PC-9 (cell line): Measurements from ENCODE around the gene PLD2. TPM values are rescaled to one million over a fixed set of nuclear protein-coding genes. Genes with fewer than 3 reads are reported as not detected.
A peak's percentile ranks its signal among the peaks of the same experiment; 100 is the strongest.

Source experiments
- BruUV-seq: library from RNA; stranded (reverse); fragments of 400-500 nt; replicated peaks from 2 replicates; lab custom pipeline; 2021; lab: Mats Ljungman, UMichigan
- CTCF ChIA-PET: fragments of 300-600 bp; sonication (Branson Sonifier 250); formaldehyde crosslinking; loops from one replicate; lab custom pipeline; 2022; ENCODE audit warnings: antibody characterized with exemption; lab: Charles Lee
- POLR2A ChIA-PET: fragments of 300-600 bp; sonication (Branson Sonifier 250); formaldehyde crosslinking; loops from one replicate; lab custom pipeline; 2022; ENCODE audit warnings: antibody characterized with exemption; ENCODE audit not compliant: unreplicated experiment; lab: Charles Lee
- DNase-seq, 2 experiments: peaks; one replicate each; pipeline versions ENCODE4 v3.0.0 to v3.0.0-alpha.2; 2015 to 2022; ENCODE audit warnings: mixed read lengths in 1 of 2
- H2AFZ ChIP-seq: fragments of 200-600 bp; sonication (generic); 2 replicates; pipeline ENCODE4 v1.8.1; 2017; ENCODE audit warnings: antibody characterized with exemption
- H3F3A ChIP-seq: fragments of 200-600 bp; sonication (generic); 2 replicates; pipeline ENCODE4 v1.8.1; 2017; ENCODE audit warnings: antibody characterized with exemption, mild to moderate bottlenecking, low read depth; ENCODE audit not compliant: insufficient read depth
- H3K27ac ChIP-seq: fragments of 200-600 bp; sonication (generic); 2 replicates; pipeline ENCODE4 v1.6.1; 2016; ENCODE audit warnings: mixed run types
- H3K27me3 ChIP-seq: fragments of 200-600 bp; sonication (generic); 2 replicates; pipeline ENCODE4 v1.6.1; 2016; ENCODE audit warnings: low read depth, mixed run types; ENCODE audit not compliant: insufficient read depth
- H3K36me3 ChIP-seq: fragments of 200-600 bp; sonication (generic); 2 replicates; pipeline ENCODE4 v1.6.1; 2016; ENCODE audit warnings: low read depth, mixed run types
- H3K4me1 ChIP-seq: fragments of 200-600 bp; sonication (generic); replicated peaks from 2 replicates; pipeline ENCODE4 v1.6.1; 2016; ENCODE audit warnings: mixed run types; ENCODE audit not compliant: insufficient read depth
- H3K4me2 ChIP-seq: fragments of 200-600 bp; sonication (generic); 2 replicates; pipeline ENCODE4 v1.6.1; 2017; ENCODE audit warnings: mixed run types
- H3K4me3 ChIP-seq: fragments of 200-600 bp; sonication (generic); 2 replicates; pipeline ENCODE4 v1.6.1; 2016; ENCODE audit warnings: mixed run types
- H3K79me2 ChIP-seq: fragments of 200-600 bp; sonication (generic); 2 replicates; pipeline ENCODE4 v1.6.1; 2017; ENCODE audit warnings: low read depth, mixed run types
- H3K9me2 ChIP-seq: fragments of 200-600 bp; sonication (generic); 2 replicates; pipeline ENCODE4 v1.8.1; 2017; ENCODE audit warnings: mild to moderate bottlenecking; ENCODE audit not compliant: insufficient read depth
- H3K9me3 ChIP-seq: fragments of 200-600 bp; sonication (generic); 2 replicates; pipeline ENCODE4 v1.8.1; 2016; ENCODE audit warnings: low read depth; ENCODE audit not compliant: insufficient read depth
- H4K20me1 ChIP-seq: fragments of 200-600 bp; sonication (generic); 2 replicates; pipeline ENCODE4 v1.8.1; 2017; ENCODE audit not compliant: insufficient read depth
- EZH2 ChIP-seq: fragments of 200-600 bp; sonication (generic); IDR thresholded peaks from 2 replicates; pipeline ENCODE4 v1.8.0; 2017; ENCODE audit warnings: antibody characterized with exemption, low read depth
- intact Hi-C: fragments of 100-400 bp; cut with micrococcal nuclease; formaldehyde crosslinking; loops from one replicate; pipeline ENCODE4 v1.10.0; 2022; ENCODE audit not compliant: unreplicated experiment
- total RNA-seq: library from RNA; stranded (reverse); gene quantifications from 2 replicates; pipeline ENCODE4 v1.2.3, GENCODE V29; 2021
- TF ChIP-seq, protein P1 (sequence below): fragments of 200-600 bp; sonication (generic); conservative IDR thresholded peaks from 2 replicates; pipeline ENCODE4 v1.6.1; 2017; ENCODE audit warnings: mixed run types, antibody characterized with exemption, mild to moderate bottlenecking, moderate library complexity

Gene PLD2
- total RNA-seq, 1 experiment from 2014 or later, result 95.5 TPM

DNA sequence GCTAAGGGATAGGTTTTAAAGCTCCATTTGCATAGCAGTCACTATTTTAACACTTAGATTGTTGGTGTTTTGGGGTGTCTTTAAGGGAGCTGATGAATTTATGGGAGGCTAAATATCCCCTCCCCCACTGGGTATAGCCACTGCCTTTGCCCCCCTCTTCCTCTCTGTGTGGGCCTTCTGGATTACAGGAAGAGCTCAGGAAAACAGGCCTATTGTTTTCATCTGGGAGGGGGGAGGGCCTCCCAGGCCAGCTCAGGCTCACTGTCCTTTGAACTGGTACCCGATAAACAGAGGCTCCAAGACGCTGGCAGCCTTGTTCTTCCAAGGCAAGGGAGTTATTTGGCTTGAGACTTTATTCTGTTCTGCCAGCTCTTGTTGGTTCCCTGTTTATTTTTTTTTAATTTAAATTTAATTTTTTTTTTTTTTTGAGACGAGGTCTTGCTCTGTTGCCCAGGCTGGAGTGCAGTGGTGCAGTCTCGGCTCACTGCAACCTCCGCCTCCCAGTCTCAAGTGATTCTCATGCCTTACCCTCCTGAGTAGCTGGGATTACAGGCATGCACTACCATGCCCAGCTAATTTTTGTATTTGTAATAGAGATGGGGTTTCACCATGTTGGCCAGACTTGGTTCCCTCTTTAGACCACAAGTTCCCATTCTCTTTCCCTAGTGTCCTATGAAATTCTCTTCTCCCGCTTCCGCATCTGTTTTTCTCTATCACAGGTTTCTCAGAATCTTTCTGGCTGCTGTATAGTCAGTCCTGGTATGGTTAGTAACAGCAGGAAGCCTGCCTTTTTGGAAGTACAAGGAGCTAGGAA lies 51.3 kb downstream of the PLD2 start:
- DNase-seq, result no peak
- Histone ChIP-seq H3K27ac (peak overlapping the region; percentile 37), H3K9me3 (no peaks in the 10 kb centered on the region), H3F3A (peaks cover 23% of the 10 kb centered on the region), H3K4me3 (no peak overlapping the region), H3K79me2 (peaks cover 50% of the 10 kb centered on the region), H3K4me2 (peak overlapping the region; percentile 41; the same call in 1 of the 2 replicates), H3K27me3 (no peaks in the 10 kb centered on the region), H3K9me2 (no peaks in the 10 kb centered on the region), H2AFZ (no peak overlapping the region), H3K36me3 (0 out of 2 replicates have a peak, but pooled peaks cover 3% of the 10 kb centered on the region), H4K20me1 (peaks cover 14% of the 10 kb centered on the region), H3K4me1 (peaks cover 20% of the 10 kb centered on the region)
- no TSS peak for BruUV-seq
- no peak for TF ChIP-seq EZH2
- TF ChIP-seq, protein P1, sequence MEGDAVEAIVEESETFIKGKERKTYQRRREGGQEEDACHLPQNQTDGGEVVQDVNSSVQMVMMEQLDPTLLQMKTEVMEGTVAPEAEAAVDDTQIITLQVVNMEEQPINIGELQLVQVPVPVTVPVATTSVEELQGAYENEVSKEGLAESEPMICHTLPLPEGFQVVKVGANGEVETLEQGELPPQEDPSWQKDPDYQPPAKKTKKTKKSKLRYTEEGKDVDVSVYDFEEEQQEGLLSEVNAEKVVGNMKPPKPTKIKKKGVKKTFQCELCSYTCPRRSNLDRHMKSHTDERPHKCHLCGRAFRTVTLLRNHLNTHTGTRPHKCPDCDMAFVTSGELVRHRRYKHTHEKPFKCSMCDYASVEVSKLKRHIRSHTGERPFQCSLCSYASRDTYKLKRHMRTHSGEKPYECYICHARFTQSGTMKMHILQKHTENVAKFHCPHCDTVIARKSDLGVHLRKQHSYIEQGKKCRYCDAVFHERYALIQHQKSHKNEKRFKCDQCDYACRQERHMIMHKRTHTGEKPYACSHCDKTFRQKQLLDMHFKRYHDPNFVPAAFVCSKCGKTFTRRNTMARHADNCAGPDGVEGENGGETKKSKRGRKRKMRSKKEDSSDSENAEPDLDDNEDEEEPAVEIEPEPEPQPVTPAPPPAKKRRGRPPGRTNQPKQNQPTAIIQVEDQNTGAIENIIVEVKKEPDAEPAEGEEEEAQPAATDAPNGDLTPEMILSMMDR, result no peak
- ChIA-PET CTCF (interaction anchor here (0.7 to 1.1 kb wide), 3 partner anchors 9 to 24 kb away, joined by 3 to 5 read pairs (median 4); no protein-coding TSS in a partner anchor), POLR2A (interaction anchor here (0.6 kb wide), 3 partner anchors 12 to 58 kb away, joined by 4 to 15 read pairs (median 5); no protein-coding TSS in a partner anchor)
- intact Hi-C loops, result loop anchor here (2.0 kb wide), 1 partner anchor 61 kb away; the partner anchor contains the start of gene PSMB6

DNA sequence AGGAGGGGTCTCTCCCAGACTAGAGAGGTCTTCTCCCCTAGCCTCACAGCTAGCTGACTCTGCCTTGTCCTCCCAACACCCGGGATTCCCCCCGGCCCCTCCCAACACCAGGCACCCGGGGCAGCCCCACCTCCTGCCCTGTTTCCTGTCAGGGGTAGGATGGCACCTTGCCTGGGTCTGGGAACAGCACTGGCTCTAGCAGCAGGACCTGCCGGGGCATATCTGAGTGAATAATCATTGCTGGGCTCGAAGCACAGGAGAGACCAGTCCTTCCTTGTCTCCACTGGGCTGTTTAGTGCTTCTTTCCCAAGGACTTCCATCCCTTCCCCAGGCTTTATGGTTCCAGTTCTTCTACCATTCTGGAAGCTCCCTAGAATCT lies 51.9 kb downstream of the PLD2 start:
- Histone ChIP-seq H3K27ac (peak overlapping the region; percentile 37), H3K9me3 (no peaks in the 10 kb centered on the region), H3F3A (peaks cover 23% of the 10 kb centered on the region), H3K27me3 (no peaks in the 10 kb centered on the region), H2AFZ (no peak overlapping the region), H3K79me2 (peaks cover 45% of the 10 kb centered on the region), H3K4me2 (peak overlapping the region; percentile 41), H4K20me1 (peaks cover 16% of the 10 kb centered on the region), H3K4me3 (no peak overlapping the region), H3K9me2 (no peaks in the 10 kb centered on the region), H3K4me1 (peaks cover 20% of the 10 kb centered on the region), H3K36me3 (0 out of 2 replicates have a peak, but pooled peaks cover 3% of the 10 kb centered on the region)
- CTCF ChIA-PET, result interaction anchor here (0.7 kb wide), 1 partner anchor 25 kb away, joined by 5 read pairs; no protein-coding TSS in a partner anchor
- no TSS peak for BruUV-seq
- DNase-seq, result peak; percentile 59 to 84
- POLR2A ChIA-PET, result no interaction called here
- TF ChIP-seq EZH2, result no peak
- TF ChIP-seq, protein P1, result no peak
- intact Hi-C loops, result loop anchor here (2.0 kb wide), 1 partner anchor 62 kb away; the partner anchor contains the start of gene PSMB6

DNA sequence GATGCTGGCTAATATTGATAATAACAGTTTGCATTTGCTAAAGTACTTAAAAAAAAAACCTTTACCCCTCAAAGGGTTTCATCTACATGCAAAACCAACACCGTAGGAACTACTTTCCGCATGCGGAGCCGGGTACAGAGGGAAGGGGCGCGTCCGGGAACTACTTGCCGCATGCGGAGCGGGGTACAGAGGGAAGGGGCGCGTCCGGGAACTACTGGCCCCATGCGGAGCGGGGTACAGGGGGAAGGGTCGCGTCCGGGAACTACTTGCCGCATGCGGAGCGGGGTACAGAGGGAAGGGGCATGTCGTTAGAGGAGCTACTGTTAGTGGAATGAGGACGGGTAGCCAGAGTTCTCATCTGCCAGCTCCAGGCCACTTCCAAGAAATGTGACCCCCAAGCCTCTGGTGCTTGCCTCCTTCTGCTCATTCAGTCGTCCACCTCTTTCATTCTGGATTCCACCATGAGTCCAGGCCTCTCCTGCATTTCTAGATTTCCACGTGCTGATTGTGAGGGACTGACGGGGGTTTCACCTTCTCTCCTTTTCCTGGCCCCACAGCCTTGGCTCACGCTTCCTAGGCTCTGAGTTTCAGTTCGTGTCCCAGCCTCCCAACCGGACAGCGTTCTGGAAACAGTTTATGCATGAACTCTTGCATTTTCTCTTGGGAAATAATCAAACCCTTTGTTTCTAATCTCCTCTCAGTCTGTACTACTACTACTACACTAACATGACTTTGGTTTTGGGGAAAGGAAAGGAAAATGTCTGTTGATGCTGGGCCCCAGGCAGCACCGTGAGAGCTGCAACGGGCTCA lies 53.1 kb downstream of the PLD2 start:
- 0 out of 2 replicates have a peak, but pooled peaks cover 3% of the 10 kb centered on the region for H3K36me3 ChIP-seq
- intact Hi-C loops, result loop anchor here (2.0 kb wide), 1 partner anchor 63 kb away; the partner anchor contains the start of gene PSMB6
- peaks cover 20% of the 10 kb centered on the region for H3K4me1 ChIP-seq
- H3K9me2 ChIP-seq, result no peaks in the 10 kb centered on the region
- peaks cover 16% of the 10 kb centered on the region for H4K20me1 ChIP-seq
- BruUV-seq, result no TSS peak
- CTCF ChIA-PET, result no interaction called here
- H3F3A ChIP-seq, result peaks cover 23% of the 10 kb centered on the region
- POLR2A ChIA-PET, result no interaction called here
- DNase-seq, result no peak
- H3K27ac ChIP-seq, result no peak overlapping the region
- H3K79me2 ChIP-seq, result peaks cover 38% of the 10 kb centered on the region
- no peak overlapping the region for H3K4me2 ChIP-seq
- TF ChIP-seq, protein P1, result no peak
- no peak for TF ChIP-seq EZH2
- H3K27me3 ChIP-seq, result no peaks in the 10 kb centered on the region
- H3K4me3 ChIP-seq, result no peak overlapping the region
- no peak overlapping the region for H2AFZ ChIP-seq
- H3K9me3 ChIP-seq, result no peaks in the 10 kb centered on the region
